Measurements from ENCODE around the gene WNT3A. TPM values are rescaled to one million over a fixed set of nuclear protein-coding genes. Genes with fewer than 3 reads are reported as not detected.

WNT3A gene
- total RNA-seq, 1 donor from 2014 or later: not detected

DNA sequence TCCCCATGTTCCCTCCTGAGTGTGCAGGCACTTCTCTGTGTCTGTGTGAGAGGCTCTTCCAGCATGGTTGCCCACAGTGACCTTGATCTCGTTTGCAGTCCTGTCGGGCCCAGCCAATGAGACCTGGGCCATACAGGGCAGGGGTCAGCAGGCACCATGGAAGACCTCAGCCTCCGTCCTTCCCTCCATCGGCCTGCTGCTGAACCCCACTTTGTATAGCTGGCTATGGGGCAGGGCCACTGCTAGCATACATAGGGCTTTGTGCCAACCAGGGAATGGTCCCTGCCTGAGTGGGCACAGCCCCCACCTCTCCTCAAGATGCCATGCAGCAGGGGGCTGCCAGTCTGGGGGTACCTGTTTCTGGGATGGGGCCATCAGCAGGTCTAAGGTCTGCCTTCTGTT lies 92.5 kb downstream of the WNT3A start:
- no peak overlapping the region for H3K4me3 Mint-ChIP-seq (ENCODE audit: low read depth)
- no peak overlapping the region for H3K27ac Mint-ChIP-seq

GRCh38 chr1:228100822-228101613 lies 94.2 kb downstream of the WNT3A start:
- Mint-ChIP-seq H3K27ac (peak overlapping the region; percentile 68), H3K27me3 (ENCODE audit: low read depth) (no peaks in the 10 kb centered on the region), H3K36me3 (ENCODE audit: low read depth) (peaks cover 54% of the 10 kb centered on the region), H3K4me3 (ENCODE audit: low read depth) (peak overlapping the region; percentile 61), H3K4me1 (ENCODE audit: low read depth) (peaks cover 19% of the 10 kb centered on the region), H3K9me3 (no peaks in the 10 kb centered on the region)
- DNase-seq (ENCODE audit: low spot score): no peak
- intact Hi-C loops (cut with micrococcal nuclease): loop anchor here (10.0 kb wide), 2 partner anchors 304 to 366 kb away; partner anchors contain the start of genes JMJD4, SNAP47 and TRIM11

More for the DNA sequence above, 92.5 kb downstream of the WNT3A start:
- Mint-ChIP-seq H3K9me3 (peaks cover 13% of the 10 kb centered on the region), H3K36me3 (ENCODE audit: low read depth) (peaks cover 68% of the 10 kb centered on the region), H3K4me1 (ENCODE audit: low read depth) (peaks cover 18% of the 10 kb centered on the region), H3K27me3 (ENCODE audit: low read depth) (no peaks in the 10 kb centered on the region)
- no peak for DNase-seq (ENCODE audit: low spot score)
- intact Hi-C loops (cut with micrococcal nuclease): no loop called here

DNA sequence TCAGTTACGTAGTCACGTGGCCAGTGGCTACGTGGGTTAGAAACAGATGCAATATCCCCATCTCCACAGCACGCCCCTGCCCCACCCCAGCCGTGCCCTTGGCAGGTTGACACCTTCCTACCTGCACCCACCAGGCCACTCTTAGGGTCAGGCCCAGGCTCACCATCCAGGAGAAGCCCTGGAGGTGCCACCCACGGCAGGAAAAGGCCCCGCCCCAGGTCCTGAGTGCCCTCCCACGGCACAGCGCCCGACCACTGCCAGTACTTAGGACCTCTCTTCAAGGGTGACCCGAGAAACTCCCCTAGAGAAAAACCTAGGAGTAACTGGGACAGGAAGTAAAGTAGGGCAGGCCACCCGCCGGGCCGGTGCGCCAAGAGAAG lies 94.8 kb downstream of the WNT3A start:
- Mint-ChIP-seq H3K36me3 (ENCODE audit: low read depth) (peaks cover 52% of the 10 kb centered on the region), H3K27me3 (ENCODE audit: low read depth) (no peaks in the 10 kb centered on the region), H3K9me3 (no peaks in the 10 kb centered on the region), H3K4me1 (ENCODE audit: low read depth) (peaks cover 22% of the 10 kb centered on the region), H3K4me3 (ENCODE audit: low read depth) (peak overlapping the region; percentile 61), H3K27ac (peak overlapping the region; percentile 68)
- intact Hi-C loops (cut with micrococcal nuclease): loop anchor here (10.0 kb wide), 2 partner anchors 303 to 367 kb away; partner anchors contain the start of genes JMJD4, SNAP47 and TRIM11
- DNase-seq (ENCODE audit: low spot score): no peak

- peak overlapping the region; percentile 77 for H3K4me3 Mint-ChIP-seq (ENCODE audit: low read depth)
- H3K27ac Mint-ChIP-seq: peak overlapping the region; percentile 46
- intact Hi-C loops (cut with micrococcal nuclease): loop anchor here (10.0 kb wide), 2 partner anchors 303 to 367 kb away; partner anchors contain the start of genes JMJD4, SNAP47 and TRIM11
- H3K27me3 Mint-ChIP-seq (ENCODE audit: low read depth): no peaks in the 10 kb centered on the region
- H3K4me1 Mint-ChIP-seq (ENCODE audit: low read depth): peaks cover 22% of the 10 kb centered on the region
- peak; percentile 47 for DNase-seq (ENCODE audit: low spot score)
- peaks cover 52% of the 10 kb centered on the region for H3K36me3 Mint-ChIP-seq (ENCODE audit: low read depth)
- H3K9me3 Mint-ChIP-seq: no peaks in the 10 kb centered on the region
Observed at GRCh38 chr1:228101994-228102790, 95.4 kb downstream of the WNT3A start.

GRCh38 chr1:228102791-228103620 lies 96.2 kb downstream of the WNT3A start, which contains the start of gene C1orf35:
TSS of gene C1orf35 (minus strand) at chr1:228103325. CDS start at chr1:228103227, 98 bp downstream.
- peak within 1 kb of the TSS; percentile 91 for H3K4me3 Mint-ChIP-seq (ENCODE audit: low read depth)
- intact Hi-C loops (cut with micrococcal nuclease): loop anchor here (1.0 to 10.0 kb wide), 5 partner anchors 21 to 368 kb away; partner anchors contain the start of genes ARF1, GUK1, JMJD4 and SNAP47
- no peaks in the 10 kb centered on the region for H3K27me3 Mint-ChIP-seq (ENCODE audit: low read depth)
- peak; percentile 95 for DNase-seq (ENCODE audit: low spot score)
- H3K4me1 Mint-ChIP-seq (ENCODE audit: low read depth): peaks cover 22% of the 10 kb centered on the region
- H3K9me3 Mint-ChIP-seq: no peaks in the 10 kb centered on the region
- H3K27ac Mint-ChIP-seq: peak within 1 kb of the TSS; percentile 90
- peaks cover 44% of the 10 kb centered on the region for H3K36me3 Mint-ChIP-seq (ENCODE audit: low read depth)

- H3K4me3 Mint-ChIP-seq (ENCODE audit: low read depth): peak overlapping the region; percentile 69
- DNase-seq (ENCODE audit: low spot score): no peak
- H3K4me1 Mint-ChIP-seq (ENCODE audit: low read depth): peaks cover 29% of the 10 kb centered on the region
- peak overlapping the region; percentile 73 for H3K27ac Mint-ChIP-seq
- peaks cover 29% of the 10 kb centered on the region for H3K36me3 Mint-ChIP-seq (ENCODE audit: low read depth)
- intact Hi-C loops (cut with micrococcal nuclease): loop anchor here (10.0 kb wide), 2 partner anchors 300 to 370 kb away; partner anchors contain the start of genes JMJD4, SNAP47 and TRIM11
- H3K27me3 Mint-ChIP-seq (ENCODE audit: low read depth): no peaks in the 10 kb centered on the region
- H3K9me3 Mint-ChIP-seq: no peaks in the 10 kb centered on the region
Observed at GRCh38 chr1:228104526-228105269, 97.9 kb downstream of the WNT3A start.

- no peak for DNase-seq (ENCODE audit: low spot score)
- intact Hi-C loops (cut with micrococcal nuclease): loop anchor here (10.0 kb wide), 2 partner anchors 299 to 371 kb away; partner anchors contain the start of genes JMJD4, SNAP47 and TRIM11
- H3K27me3 Mint-ChIP-seq (ENCODE audit: low read depth): no peaks in the 10 kb centered on the region
- no peaks in the 10 kb centered on the region for H3K9me3 Mint-ChIP-seq
- H3K36me3 Mint-ChIP-seq (ENCODE audit: low read depth): peaks cover 22% of the 10 kb centered on the region
- H3K4me1 Mint-ChIP-seq (ENCODE audit: low read depth): peaks cover 35% of the 10 kb centered on the region
- H3K27ac Mint-ChIP-seq: no peak overlapping the region
- no peak overlapping the region for H3K4me3 Mint-ChIP-seq (ENCODE audit: low read depth)
Observed at GRCh38 chr1:228105270-228105995, 98.6 kb downstream of the WNT3A start.

DNA sequence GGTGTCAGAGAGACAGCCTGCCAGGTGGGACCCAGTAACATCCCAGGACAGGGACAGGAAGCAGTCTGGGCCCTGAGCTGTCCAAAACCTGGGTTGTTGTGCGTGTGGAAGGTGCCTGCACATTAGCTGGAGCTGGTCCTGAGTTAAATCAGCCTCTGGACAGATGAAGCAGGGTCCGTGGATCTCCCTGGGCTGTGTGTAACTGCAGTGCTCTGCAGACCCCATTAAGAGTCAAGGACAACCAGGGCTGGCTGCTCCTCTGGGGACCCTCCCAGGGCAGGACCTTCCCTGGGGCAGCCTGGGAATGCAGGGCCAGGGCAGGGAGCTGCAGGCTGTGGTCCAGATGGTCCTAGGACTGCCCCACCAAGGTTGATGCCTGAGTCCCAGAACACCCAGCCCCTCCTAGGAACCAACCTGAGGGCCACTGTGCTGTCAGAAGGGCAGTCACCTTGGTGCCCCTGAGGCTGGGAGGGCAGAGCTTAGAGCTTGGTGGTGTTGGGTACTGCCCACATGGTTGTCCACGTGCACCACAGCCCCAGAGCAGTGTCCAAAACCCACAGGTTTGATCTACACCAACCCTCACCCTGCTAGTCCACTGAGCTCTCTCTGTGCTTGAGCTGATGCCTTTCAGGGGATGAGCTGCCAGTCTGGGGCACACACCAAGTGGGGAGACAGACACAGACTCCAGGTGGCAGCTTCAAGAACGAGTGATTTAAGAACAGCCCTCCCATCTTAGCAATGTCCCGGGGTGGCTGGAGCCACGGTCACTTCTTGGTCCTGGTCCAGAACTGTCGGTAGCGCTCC lies 99.4 kb downstream of the WNT3A start:
- no peak for DNase-seq (ENCODE audit: low spot score)
- Mint-ChIP-seq H3K9me3 (no peaks in the 10 kb centered on the region), H3K27ac (no peak overlapping the region), H3K27me3 (ENCODE audit: low read depth) (no peaks in the 10 kb centered on the region), H3K36me3 (ENCODE audit: low read depth) (peaks cover 16% of the 10 kb centered on the region), H3K4me3 (ENCODE audit: low read depth) (peak overlapping the region; percentile 54), H3K4me1 (ENCODE audit: low read depth) (peaks cover 35% of the 10 kb centered on the region)
- intact Hi-C loops (cut with micrococcal nuclease): loop anchor here (10.0 kb wide), 2 partner anchors 299 to 371 kb away; partner anchors contain the start of genes JMJD4, SNAP47 and TRIM11

GRCh38 chr1:228106800-228107054 lies 99.9 kb downstream of the WNT3A start:
- H3K36me3 Mint-ChIP-seq (ENCODE audit: low read depth): peaks cover 11% of the 10 kb centered on the region
- no peaks in the 10 kb centered on the region for H3K9me3 Mint-ChIP-seq
- no peak for DNase-seq (ENCODE audit: low spot score)
- no peak overlapping the region for H3K4me3 Mint-ChIP-seq (ENCODE audit: low read depth)
- no peaks in the 10 kb centered on the region for H3K27me3 Mint-ChIP-seq (ENCODE audit: low read depth)
- H3K27ac Mint-ChIP-seq: no peak overlapping the region
- peaks cover 30% of the 10 kb centered on the region for H3K4me1 Mint-ChIP-seq (ENCODE audit: low read depth)
- intact Hi-C loops (cut with micrococcal nuclease): loop anchor here (10.0 kb wide), 2 partner anchors 298 to 372 kb away; partner anchors contain the start of genes JMJD4, SNAP47 and TRIM11

- DNase-seq (ENCODE audit: low spot score): no peak
- Mint-ChIP-seq H3K36me3 (ENCODE audit: low read depth) (peaks cover 11% of the 10 kb centered on the region), H3K4me3 (ENCODE audit: low read depth) (peak overlapping the region; percentile 82), H3K4me1 (ENCODE audit: low read depth) (peaks cover 30% of the 10 kb centered on the region), H3K9me3 (no peaks in the 10 kb centered on the region), H3K27me3 (ENCODE audit: low read depth) (no peaks in the 10 kb centered on the region), H3K27ac (peak overlapping the region; percentile 87)
- intact Hi-C loops (cut with micrococcal nuclease): loop anchor here (10.0 kb wide), 2 partner anchors 297 to 373 kb away; partner anchors contain the start of genes JMJD4, SNAP47 and TRIM11
Observed at GRCh38 chr1:228107636-228108035, 100.8 kb downstream of the WNT3A start.

Measured in activated T-helper 2 cell treated with anti-CD3 and anti-CD28 coated beads, Interferon-gamma antibody, Interleukin-2, Interleukin-4, amounts not matched to agents 10 μg/mL and 5 μg/mL and 100 μg/mL, durations not matched to agents 14 hours and 24 hours and 36 hours (primary cell).